SK-N-SH (cell line): Measurements from ENCODE around the gene SLC17A5. TPM values are rescaled to one million over a fixed set of nuclear protein-coding genes. Genes with fewer than 3 reads are reported as not detected.

Experiments
- CTCF ChIA-PET: fragments of 300-600, 350-600 bp; formaldehyde crosslinking; extraction: SDS; loops from one replicate; lab custom pipeline; 2021; lab: Yijun Ruan, JAX
- POLR2A ChIA-PET: fragments of 350-600 bp; sonication (Branson Sonifier 250); formaldehyde crosslinking; extraction: SDS; loops from one replicate; lab custom pipeline; 2020; ENCODE audit warnings: antibody characterized with exemption, inconsistent platforms; lab: Yijun Ruan, JAX
- DNase-seq: peaks from one replicate; pipeline ENCODE4 v3.0.0; 2012
- H2AFZ ChIP-seq: fragments of 200-600 bp; sonication (generic); 2 replicates; pipeline ENCODE4 v1.8.1; 2016; ENCODE audit warnings: antibody characterized with exemption, mild to moderate bottlenecking, low read depth
- H3F3A ChIP-seq: fragments of 200-600 bp; sonication (generic); replicated peaks from 2 replicates; pipeline ENCODE3; 2016; ENCODE audit warnings: antibody characterized with exemption, mild to moderate bottlenecking; ENCODE audit not compliant: insufficient read depth
- H3K27ac ChIP-seq, 2 experiments: fragments of 200-500 bp in 1 of 2; fragments of 200-600 bp in 1 of 2; sonication (Bioruptor generic) in 1 of 2; sonication (generic), shearing (Covaris generic) in 1 of 2; 2 replicates each; pipeline versions ENCODE4 v1.5.1 to v1.6.1; 2014 to 2016; ENCODE audit warnings: low read depth in 2 of 2, inconsistent platforms in 1 of 2, low read length in 1 of 2, mild to moderate bottlenecking in 1 of 2, mixed read lengths in 1 of 2
- H3K27me3 ChIP-seq: fragments of 200-600 bp; sonication (generic), shearing (Covaris generic); 2 replicates; pipeline ENCODE4 v1.6.1; 2016; ENCODE audit warnings: mixed run types; ENCODE audit not compliant: insufficient read depth
- H3K36me3 ChIP-seq, 2 experiments: fragments of 200-500 bp in 1 of 2; fragments of 200-600 bp in 1 of 2; sonication (Bioruptor generic) in 1 of 2; sonication (generic) in 1 of 2; replicated peaks in 1 of 2; 2 replicates each; pipeline versions ENCODE3 to v1.5.1; 2014 to 2016; ENCODE audit warnings: low read length in 1 of 2, mild to moderate bottlenecking in 1 of 2; ENCODE audit not compliant: insufficient read depth in 2 of 2, control insufficient read depth in 1 of 2
- H3K4me1 ChIP-seq, 2 experiments: fragments of 200-500 bp in 1 of 2; fragments of 200-600 bp in 1 of 2; sonication (Bioruptor generic) in 1 of 2; sonication (generic), shearing (Covaris generic) in 1 of 2; 2 replicates each; pipeline versions ENCODE4 v1.5.1 to v1.6.1; 2014 to 2016; ENCODE audit warnings: low read depth in 1 of 2, low read length in 1 of 2, mixed run types in 1 of 2; ENCODE audit not compliant: insufficient read depth in 2 of 2, control insufficient read depth in 1 of 2
- H3K4me2 ChIP-seq: fragments of 200-600 bp; sonication (generic), shearing (Covaris generic); 2 replicates; pipeline ENCODE4 v1.6.1; 2017; ENCODE audit warnings: mixed run types
- H3K4me3 ChIP-seq, 2 experiments: fragments of 200-500 bp in 1 of 2; fragments of 200-600 bp in 1 of 2; sonication (Bioruptor generic) in 1 of 2; sonication (generic), shearing (Covaris generic) in 1 of 2; 2 replicates each; pipeline versions ENCODE4 v1.5.1 to v1.8.1; 2014 to 2016; ENCODE audit warnings: low read depth in 2 of 2, inconsistent platforms in 1 of 2, low read length in 1 of 2, mild to moderate bottlenecking in 1 of 2, mixed read lengths in 1 of 2, moderate library complexity in 1 of 2
- H3K79me2 ChIP-seq: fragments of 200-600 bp; sonication (generic); 2 replicates; pipeline ENCODE4 v1.8.1; 2017; ENCODE audit warnings: mild to moderate bottlenecking; ENCODE audit not compliant: insufficient read depth
- H3K9ac ChIP-seq: fragments of 200-600 bp; sonication (generic); 2 replicates; pipeline ENCODE4 v1.6.1; 2017; ENCODE audit warnings: mixed run types
- H3K9me2 ChIP-seq: fragments of 200-600 bp; sonication (generic); 2 replicates; pipeline ENCODE4 v1.6.1; 2017; ENCODE audit warnings: mixed run types
- H3K9me3 ChIP-seq: fragments of 200-600 bp; sonication (generic); 2 replicates; pipeline ENCODE4 v1.6.1; 2017; ENCODE audit warnings: mixed run types, mild to moderate bottlenecking, moderate library complexity
- H4K20me1 ChIP-seq: fragments of 200-600 bp; sonication (generic); 2 replicates; pipeline ENCODE4 v1.6.1; 2017; ENCODE audit warnings: mild to moderate bottlenecking, mixed run types; ENCODE audit not compliant: insufficient read depth
- CHD2 ChIP-seq: fragments of 150-350 bp; IDR thresholded peaks from 2 replicates; pipeline ENCODE4 v1.6.1; 2018; ENCODE audit warnings: low read length; ENCODE audit not compliant: partially characterized antibody
- CTCF ChIP-seq: fragments of 200-600 bp; sonication (generic); IDR thresholded peaks from 2 replicates; pipeline ENCODE4 v1.6.1; 2017; ENCODE audit warnings: antibody characterized with exemption, mild to moderate bottlenecking, moderate library complexity
- FOXJ3 ChIP-seq: sonication (generic); formaldehyde crosslinking; IDR thresholded peaks from 2 replicates; pipeline ENCODE4 v1.5.1; 2020; ENCODE audit warnings: mild to moderate bottlenecking, missing genetic modification reagents
- FOXM1 ChIP-seq: IDR thresholded peaks from 2 replicates; pipeline ENCODE4 v1.4.0; 2012; ENCODE audit warnings: low read depth, mild to moderate bottlenecking
- GABPA ChIP-seq: IDR thresholded peaks from 2 replicates; pipeline ENCODE4 v1.4.0; 2012; ENCODE audit warnings: low read depth, mild to moderate bottlenecking
- GATA2 ChIP-seq: sonication (generic); formaldehyde crosslinking; IDR thresholded peaks from 2 replicates; pipeline ENCODE4 v1.5.0; 2020; ENCODE audit warnings: mild to moderate bottlenecking, missing genetic modification reagents
- IRF3 ChIP-seq: fragments of 150-350 bp; IDR thresholded peaks from 2 replicates; pipeline ENCODE4 v1.6.1; 2016; ENCODE audit warnings: mild to moderate bottlenecking, low read depth, low read length
- JUND ChIP-seq: IDR thresholded peaks from 2 replicates; pipeline ENCODE4 v1.4.0; 2012
- PBX3 ChIP-seq: IDR thresholded peaks from 2 replicates; pipeline ENCODE4; 2012
- RAD21 ChIP-seq: IDR thresholded peaks from 2 replicates; pipeline ENCODE4 v1.6.1; 2012; ENCODE audit warnings: mild to moderate bottlenecking, low read length
- RCOR1 ChIP-seq: fragments of 150-350 bp; IDR thresholded peaks from 2 replicates; pipeline ENCODE4 v1.6.1; 2017; ENCODE audit warnings: antibody characterized with exemption, low read length
- RFX5 ChIP-seq: IDR thresholded peaks from 2 replicates; pipeline ENCODE4 v1.6.1; 2012; ENCODE audit warnings: mild to moderate bottlenecking, improper control_type of control experiment, low read length
- SIN3A ChIP-seq: IDR thresholded peaks from 2 replicates; pipeline ENCODE4 v1.6.1; 2012; ENCODE audit warnings: low read depth, mild to moderate bottlenecking, low read length, moderate library complexity, borderline replicate concordance
- TCF12 ChIP-seq: IDR thresholded peaks from 2 replicates; pipeline ENCODE4 v1.4.0; 2012
- YY1 ChIP-seq: IDR thresholded peaks from 2 replicates; pipeline ENCODE4 v1.4.0; 2012; ENCODE audit warnings: low read depth, mild to moderate bottlenecking
- ZBTB33 ChIP-seq: IDR thresholded peaks from 2 replicates; pipeline ENCODE4 v1.4.0; 2012; ENCODE audit warnings: low read depth, borderline replicate concordance
- WGBS: methylation state at CpG from one replicate; pipeline ENCODE4 v1.1.6; 2017; ENCODE audit warnings: low lambda C conversion rate; 5-methylcytosine and 5-hydroxymethylcytosine counted together
- polyA plus RNA-seq, 3 experiments: library from polyadenylated mRNA; depleted of rRNA; stranded (reverse); fragments of >200 nt; gene quantifications; 2 replicates each; pipeline ENCODE4 v1.2.3, GENCODE V29; 2012

The SLC17A5 gene
- polyA plus RNA-seq, 1 of the 3 experiments (the other 2 are of a cell fraction): 9.2 TPM

GRCh38 chr6:73632346-73632745, 21.4 kb downstream of the SLC17A5 start:
- CTCF ChIA-PET: interaction anchor here (1.0 kb wide), 1 partner anchor 116 kb away, joined by 3 read pairs; no protein-coding TSS in a partner anchor
- no peak overlapping the region for H3K9ac ChIP-seq
- H3K4me1 ChIP-seq: no peaks in the 10 kb centered on the region
- no peaks in the 10 kb centered on the region for H3K79me2 ChIP-seq
- no peak for DNase-seq
- no peak overlapping the region for H3K4me3 ChIP-seq
- H3K9me2 ChIP-seq: no peaks in the 10 kb centered on the region
- H2AFZ ChIP-seq: no peak overlapping the region
- TF ChIP-seq RFX5 (no peak), SIN3A (no peak), RAD21 (no peak), RCOR1 (no peak), YY1 (no peak), FOXJ3 (CRISPR knock-in tag) (no peak), ZBTB33 (no peak), CTCF (no peak), PBX3 (no peak), GABPA (no peak), GATA2 (CRISPR knock-in tag) (no peak), CHD2 (no peak), FOXM1 (no peak), TCF12 (no peak), IRF3 (no peak), JUND (no peak)
- TF ChIP-seq, all 33 proteins: peak for 0
- no peak overlapping the region for H3K4me2 ChIP-seq
- H4K20me1 ChIP-seq: no peaks in the 10 kb centered on the region
- no peaks in the 10 kb centered on the region for H3F3A ChIP-seq
- WGBS: 93% methylated on average over 7 of the region's 7 CpGs
- POLR2A ChIA-PET: no interaction called here
- no peak overlapping the region for H3K27ac ChIP-seq
- no peaks in the 10 kb centered on the region for H3K9me3 ChIP-seq
- peaks cover 3 to 38% of the 10 kb centered on the region in 2 experiments for H3K36me3 ChIP-seq
- H3K27me3 ChIP-seq: no peaks in the 10 kb centered on the region
